ENCODE data around the gene ZNF195. TPM values are rescaled to one million over a fixed set of nuclear protein-coding genes. Genes with fewer than 3 reads are reported as not detected.
"Not testable (repeated sequence)": the region's sequence is repeated elsewhere in the genome, so short reads cannot be mapped to it uniquely, and the experiment has no call there.

ZNF195 gene
- total and polyA plus RNA-seq, 2 of the 8 experiments (the other 6 are each of a cell fraction or from before 2014, with no cell fraction given): 23.9 to 88.6 TPM

DNA sequence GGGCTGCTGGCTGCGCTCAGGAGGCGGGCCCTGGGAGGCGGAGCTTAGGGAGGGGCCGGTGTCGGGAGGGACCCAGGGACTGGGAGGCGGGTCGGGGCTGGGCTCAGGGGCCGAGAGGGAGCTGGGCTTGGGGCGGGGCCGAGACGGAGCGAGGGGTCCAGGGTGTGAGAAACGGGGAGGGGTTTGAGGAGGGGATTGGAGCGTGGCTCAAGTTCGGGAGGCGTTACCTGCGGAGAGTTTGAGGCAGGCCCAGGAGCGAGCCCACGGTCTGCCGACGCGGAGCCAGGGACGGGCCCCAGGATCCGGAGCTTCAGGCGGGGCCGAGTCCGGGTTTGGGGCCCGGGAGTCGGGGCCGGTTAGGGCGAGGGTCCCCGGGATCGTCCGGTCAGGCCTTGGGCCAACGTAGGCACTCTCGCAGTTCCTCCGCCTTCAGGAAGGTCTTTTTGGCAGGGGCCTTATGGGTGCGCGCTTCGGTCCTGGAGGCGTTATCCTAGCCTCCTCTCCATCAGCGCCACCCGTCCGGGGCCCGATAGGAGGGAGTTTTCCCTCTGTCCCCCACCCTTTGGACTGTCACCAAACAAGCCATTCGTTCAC, 44.3 kb upstream of the ZNF195 start:
- Histone ChIP-seq H3K4me3 (ENCODE audit: extremely low read depth in 1 of 4, insufficient read depth in 2 of 4, low read depth in 3 of 4, low read length in 4 of 4) (peak overlapping the region; percentile 43 to 73 (median 46)), H3K4me2 (ENCODE audit: insufficient read depth in 1 of 2, low read depth in 2 of 2, low read length in 2 of 2) (peak overlapping the region; percentile 75 to 96)
- 5% methylated on average over 10 of the region's 46 CpGs; no CpG with 5 or more reads in 1 of the 2 experiments for WGBS, 2 experiments (ENCODE audit: extremely low coverage in 1 of 2, insufficient coverage in 1 of 2, insufficient read length in 1 of 2, insufficient replicate concordance in 2 of 2, low coverage in 1 of 2, low lambda C conversion rate in 2 of 2, missing lambda C conversion rate in 1 of 2)
- H4K91ac ChIP-seq (replicated peaks; ENCODE audit: insufficient read length, low read length); H3K27me3 ChIP-seq (replicated peaks in 1 of 4; ENCODE audit: control insufficient read depth in 3 of 4, extremely low read depth in 1 of 4, insufficient read depth in 3 of 4, low read length in 3 of 4); H3K4me1 ChIP-seq (replicated peaks in 1 of 4; ENCODE audit: control insufficient read depth in 3 of 4, insufficient read depth in 4 of 4, low read length in 3 of 4); FAIRE-seq; H3K56ac ChIP-seq (replicated peaks; ENCODE audit: insufficient read length, low read depth, low read length); H4K20me1 ChIP-seq (replicated peaks in 1 of 2; ENCODE audit: control insufficient read depth in 1 of 2, insufficient read depth in 2 of 2, low read length in 2 of 2); H2BK5ac ChIP-seq (ENCODE audit: low read depth, low read length); H2BK20ac ChIP-seq (ENCODE audit: low read length); H3K4ac ChIP-seq (replicated peaks; ENCODE audit: insufficient read length, low read depth, low read length); H4K8ac ChIP-seq (ENCODE audit: extremely low read depth, insufficient read depth, low read length); H2AK5ac ChIP-seq (ENCODE audit: low read depth, low read length); H2BK120ac ChIP-seq (replicated peaks; ENCODE audit: low read depth, low read length); H3K36me3 ChIP-seq (ENCODE audit: control insufficient read depth in 2 of 4, insufficient read depth in 4 of 4, low read length in 3 of 4); H3K23me2 ChIP-seq (ENCODE audit: low read depth, low read length); H2AFZ ChIP-seq (ENCODE audit: low read length); H2BK15ac ChIP-seq (ENCODE audit: low read length); H3K23ac ChIP-seq (ENCODE audit: insufficient read length); H3K9me3 ChIP-seq (ENCODE audit: insufficient read depth in 2 of 2, low read depth in 1 of 2, low read length in 1 of 2); H3K79me1 ChIP-seq (ENCODE audit: low read depth, low read length); H3K79me2 ChIP-seq (ENCODE audit: control insufficient read depth in 1 of 2, insufficient read depth in 2 of 2, low read length in 2 of 2); DNase-seq (ENCODE audit: low read depth in 1 of 2, low spot score in 2 of 2); H4K5ac ChIP-seq (ENCODE audit: insufficient read length, low read depth, low read length); H2BK12ac ChIP-seq (ENCODE audit: low read depth, low read length); H3K9ac ChIP-seq (replicated peaks in 1 of 4; ENCODE audit: extremely low read depth in 1 of 4, low read depth in 3 of 4, low read length in 3 of 4); H3K27ac ChIP-seq (ENCODE audit: low read depth, low read length); H3K18ac ChIP-seq (ENCODE audit: extremely low read depth, low read length); H3K14ac ChIP-seq (ENCODE audit: insufficient read length): not testable (repeated sequence)
- ChIA-PET CTCF (ENCODE audit: partially characterized antibody) (interaction anchor here (0.6 to 1.0 kb wide), 2 partner anchors 15 to 42 kb away, joined by 3 read pairs; no protein-coding TSS in a partner anchor), POLR2A (ENCODE audit: partially characterized antibody) (interaction anchor here (0.8 kb wide), 1 partner anchor 431 kb away, joined by 3 read pairs; the partner anchor contains the start of gene NAP1L4)
- TF ChIP-seq POLR2AphosphoS5 (IDR thresholded peaks at IDR 0.05; ENCODE audit: low read depth, low read length) (peak; percentile 48; the same call in 1 of the 2 replicates), TBP (IDR thresholded peaks at IDR 0.05; ENCODE audit: low read depth, low read length) (0 out of 2 replicates have a peak, but pooled peaks have one; percentile 13), POLR2A (IDR thresholded peaks at IDR 0.05; ENCODE audit: control extremely low read depth in 1 of 2, low read depth in 2 of 2, low read length in 2 of 2) (peak; percentile 35 to 60; a peak in 2 of 3 replicates), TAF1 (IDR thresholded peaks at IDR 0.05; ENCODE audit: low read depth, low read length) (peak; percentile 31; the same call in 1 of the 2 replicates)

All from H1 (cell line).